NCI-H128 (cell line): ENCODE results near the gene GIMAP6.
"Not testable (repeated sequence)": the region's sequence is repeated elsewhere in the genome, so short reads cannot be mapped to it uniquely, and the experiment has no call there.

Experiments used
- DNase-seq: peaks from one replicate; lab custom pipeline; 2025; ENCODE audit not compliant: unreplicated experiment; lab: John Stamatoyannopoulos, UW

Gene GIMAP6

DNA sequence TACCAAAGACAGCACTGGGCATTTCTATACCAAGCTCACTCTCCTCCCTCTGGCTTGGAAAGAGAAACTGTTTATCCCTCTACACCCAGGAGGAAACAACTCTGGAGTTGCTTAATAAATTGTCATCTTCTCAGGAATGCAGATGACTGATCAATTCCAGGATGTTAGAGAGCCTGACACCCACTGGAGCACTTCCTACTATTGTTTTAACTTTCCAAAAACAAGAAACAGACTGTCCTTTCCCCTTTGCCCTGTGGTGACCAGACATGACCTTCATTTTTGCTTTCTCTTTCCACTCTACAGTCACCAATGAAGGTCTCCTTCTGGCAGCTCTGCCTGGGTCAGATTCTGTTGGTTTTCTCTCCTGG lies 45.4 kb downstream of the GIMAP6 start:
- no peak for DNase-seq

DNA sequence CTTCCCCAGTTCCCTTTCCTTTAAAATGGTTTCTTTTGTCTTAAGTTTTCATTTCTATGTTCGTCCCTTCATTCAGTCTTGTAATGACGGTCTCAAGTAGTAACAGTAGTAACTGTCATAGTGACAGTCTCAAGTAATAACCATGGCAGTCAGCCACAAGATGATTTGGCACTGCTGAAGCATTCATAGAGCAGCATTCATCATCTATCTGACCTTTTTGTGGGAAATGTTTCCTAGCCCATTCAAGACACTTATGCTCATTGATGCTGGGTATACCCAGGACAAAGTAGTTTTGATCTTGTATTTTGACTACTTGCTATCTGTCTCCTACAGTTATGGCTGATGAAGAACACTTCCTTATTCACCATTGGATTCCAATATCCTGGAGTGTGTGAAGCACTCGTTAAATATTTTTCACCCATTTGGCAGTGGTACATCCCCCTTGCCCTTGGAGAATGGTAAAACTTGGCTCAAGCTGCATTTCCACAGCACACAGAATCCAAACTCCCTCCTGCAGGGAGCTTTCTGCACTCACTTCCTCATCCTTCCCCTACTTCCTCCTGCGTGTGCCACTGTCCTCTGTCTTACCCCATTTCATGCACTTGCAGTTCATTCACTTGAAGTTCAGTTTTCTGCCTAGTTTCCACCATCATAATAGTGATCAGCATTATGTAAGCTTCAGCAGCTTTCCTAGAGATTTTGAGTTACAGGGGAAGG lies 46.0 kb downstream of the GIMAP6 start:
- DNase-seq, result no peak

DNA sequence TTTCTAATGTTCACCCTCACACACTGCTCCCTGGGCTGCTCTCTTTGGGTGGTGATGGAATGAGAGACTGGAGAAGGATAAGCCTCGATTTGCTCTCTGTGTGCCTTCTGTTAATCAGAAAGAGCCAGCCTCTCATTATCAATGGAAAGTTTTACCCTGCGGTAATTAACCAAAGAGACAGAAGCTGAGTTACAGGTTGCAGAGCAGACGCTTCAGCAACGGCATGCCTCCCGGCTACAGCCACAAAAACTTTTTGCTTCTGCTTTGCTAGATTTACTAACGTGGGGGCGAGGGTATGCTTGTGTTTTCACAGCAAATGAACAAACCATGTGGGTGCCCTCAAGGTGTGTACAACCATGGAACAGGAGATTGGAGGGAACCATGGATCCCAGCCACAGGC lies 47.0 kb downstream of the GIMAP6 start:
- DNase-seq, result no peak

DNA sequence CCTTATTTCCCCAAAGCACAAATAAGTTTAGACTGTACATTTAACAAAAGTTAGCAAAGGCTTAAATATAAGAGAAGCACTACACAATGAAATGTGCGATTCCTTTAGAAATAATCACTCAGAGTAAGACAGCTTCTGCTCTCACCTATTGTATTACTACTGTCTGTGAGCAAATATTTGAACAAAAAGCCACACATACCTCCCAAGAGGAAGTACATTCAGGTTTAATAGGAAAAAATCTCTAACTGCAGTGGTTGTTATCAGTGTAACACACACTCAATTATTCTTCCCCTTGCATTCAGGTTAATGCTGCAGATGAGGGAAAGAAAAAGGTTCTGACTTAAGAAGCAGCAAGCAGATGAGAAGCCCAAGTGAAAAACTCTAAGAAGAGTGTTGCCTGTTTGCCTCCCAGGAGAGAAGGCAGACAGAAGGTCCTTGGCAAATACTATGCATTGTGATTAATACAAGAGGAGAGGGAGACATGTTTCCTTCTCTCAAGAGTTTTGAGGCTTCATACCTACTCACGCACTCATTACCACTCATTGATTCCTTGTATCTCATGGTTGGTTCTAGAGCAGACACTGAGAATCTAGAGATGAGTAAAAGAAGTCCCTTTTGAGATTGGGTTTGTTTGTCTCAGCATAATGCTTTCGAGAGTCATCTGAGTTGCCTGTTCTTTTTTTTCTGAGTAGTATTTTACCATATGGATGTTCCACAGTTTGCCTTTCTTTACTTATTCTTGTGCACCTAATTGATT lies 51.4 kb downstream of the GIMAP6 start:
- no peak for DNase-seq

DNA sequence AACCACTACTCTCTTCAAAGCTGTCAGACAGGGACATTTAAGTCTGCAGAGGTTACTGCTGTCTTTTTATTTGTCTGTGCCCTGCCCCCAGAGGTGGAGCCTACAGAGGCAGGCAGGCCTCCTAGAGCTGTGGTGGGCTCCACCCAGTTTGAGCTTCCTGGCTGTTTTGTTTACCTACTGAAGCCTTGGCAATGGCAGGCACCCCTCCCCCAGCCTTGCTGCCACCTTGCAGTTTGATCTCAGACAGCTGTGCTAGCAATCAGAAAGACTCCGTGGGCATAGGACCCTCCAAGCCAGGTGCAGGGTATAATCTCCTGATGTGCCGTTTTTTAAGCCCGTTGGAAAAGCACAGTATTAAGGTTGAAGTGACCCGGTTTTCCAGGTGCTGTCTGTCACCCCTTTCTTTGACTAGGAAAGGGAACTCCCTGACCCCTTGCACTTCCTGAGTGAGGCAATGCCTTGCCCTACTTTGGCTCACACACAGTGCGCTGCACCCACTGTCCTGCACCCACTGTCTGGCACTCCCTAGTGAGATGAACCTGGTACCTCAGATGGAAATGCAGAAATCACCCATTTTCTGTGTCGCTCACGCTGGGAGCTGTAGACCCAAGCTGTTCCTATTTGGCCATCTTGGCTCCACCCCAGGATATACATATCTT lies 52.1 kb downstream of the GIMAP6 start:
- DNase-seq, result not testable (repeated sequence)
